HepG2 (cell line): ENCODE data around the gene RAD17. TPM values are rescaled to one million over a fixed set of nuclear protein-coding genes. Genes with fewer than 3 reads are reported as not detected.

Experiments used
- KIAA2018 ChIP-seq: sonication (generic); formaldehyde crosslinking; IDR thresholded peaks from 2 replicates; pipeline ENCODE4 v1.5.0; 2020; ENCODE audit warnings: mild to moderate bottlenecking, missing genetic modification reagents, borderline replicate concordance
- polyA plus RNA-seq, 8 experiments: library from polyadenylated mRNA; depleted of rRNA in 3 of 8; stranded (reverse) in 7 of 8; unstranded in 1 of 8; fragments of >200 nt; fragmentation: Illumina TruSeq in 4 of 8; extraction: Trizol in 4 of 8; gene quantifications; 2 replicates each; pipeline versions ENCODE4 v1.2.1 to v1.2.3, GENCODE V29; 2011 to 2016; ENCODE audit warnings: low read depth in 4 of 8, missing spikeins in 1 of 8, mixed read lengths in 1 of 8; ENCODE audit not compliant: insufficient read depth in 1 of 8
- total RNA-seq, 5 experiments: library from RNA; depleted of rRNA; stranded (reverse); fragments of >200 nt; fragmentation: Illumina TruSeq; extraction: Trizol; gene quantifications; 2 replicates each; pipeline ENCODE4 v1.2.3, GENCODE V29; 2016; ENCODE audit warnings: low read depth in 1 of 5

RAD17 gene
- total and polyA plus RNA-seq, 2 of the 13 experiments (the other 11 are each of a cell fraction or from before 2014, with no cell fraction given) = 24.0 to 25.9 TPM

DNA sequence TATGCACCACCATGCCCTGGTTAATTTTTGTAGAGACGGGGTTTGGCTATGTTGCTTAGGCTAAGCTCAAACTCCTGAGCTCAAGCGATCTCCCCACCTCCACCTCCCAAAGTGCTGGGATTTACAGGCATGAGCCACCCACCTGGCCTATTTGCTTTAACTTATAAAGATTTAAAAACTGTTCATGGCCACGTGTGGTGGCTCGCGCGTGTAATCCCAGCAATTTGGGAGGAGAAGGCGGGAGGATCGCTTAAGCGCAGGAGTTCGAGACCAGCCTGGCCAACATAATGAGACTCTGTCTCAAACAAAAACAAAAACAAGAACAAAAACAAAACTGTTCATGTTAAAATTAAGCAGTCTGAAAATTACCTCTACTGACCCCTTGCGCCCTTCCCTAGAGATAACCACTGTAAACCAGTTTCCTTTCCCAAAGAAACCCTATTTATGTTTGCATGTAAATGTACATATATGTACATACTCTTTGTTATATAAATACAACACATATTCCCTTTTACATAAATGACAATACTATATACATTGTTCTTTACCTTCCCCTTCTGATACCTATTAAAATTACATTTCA, 1.8 kb upstream of the RAD17 start (continued):
- no peak for TF ChIP-seq KIAA2018 (CRISPR knock-in tag)
